ENCODE data around the gene KCNS1. TPM values are rescaled to one million over a fixed set of nuclear protein-coding genes. Genes with fewer than 3 reads are reported as not detected.

The KCNS1 gene
- total RNA-seq, 1 donor from 2014 or later = not detected

DNA sequence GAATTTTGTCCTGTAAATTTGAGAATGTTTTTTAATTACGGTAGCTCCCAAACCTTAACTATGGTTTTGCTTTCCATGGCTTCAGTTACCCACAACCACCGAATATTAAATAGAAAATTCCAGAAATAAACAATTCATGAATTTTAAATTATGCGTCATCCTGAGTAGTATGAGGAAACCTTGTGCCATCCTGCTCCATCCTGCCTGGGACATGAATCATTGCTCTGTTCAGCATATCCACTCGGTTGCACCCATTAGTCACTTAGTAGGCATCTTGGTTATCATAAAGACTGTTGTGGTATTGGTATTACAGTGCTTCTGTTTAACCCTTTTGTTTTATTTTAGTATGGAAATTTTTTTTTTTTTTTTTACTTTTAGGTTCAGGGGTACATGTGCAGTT, 39.7 kb downstream of the KCNS1 start:
- H3K27ac Mint-ChIP-seq = no peak overlapping the region
- H3K9me3 Mint-ChIP-seq = peaks cover 4% of the 10 kb centered on the region
- TF ChIP-seq CTCF (IDR thresholded peaks at IDR 0.05; ENCODE audit: unreplicated experiment) = no peak
- no peak for DNase-seq (ENCODE audit: low spot score in 2 of 2, unreplicated experiment in 2 of 2)
- peaks cover 18% of the 10 kb centered on the region for H3K36me3 Mint-ChIP-seq
- H3K4me1 Mint-ChIP-seq = no peaks in the 10 kb centered on the region
- H3K27me3 Mint-ChIP-seq (ENCODE audit: low read depth) = no peaks in the 10 kb centered on the region
- H3K4me3 Mint-ChIP-seq = no peak overlapping the region

DNA sequence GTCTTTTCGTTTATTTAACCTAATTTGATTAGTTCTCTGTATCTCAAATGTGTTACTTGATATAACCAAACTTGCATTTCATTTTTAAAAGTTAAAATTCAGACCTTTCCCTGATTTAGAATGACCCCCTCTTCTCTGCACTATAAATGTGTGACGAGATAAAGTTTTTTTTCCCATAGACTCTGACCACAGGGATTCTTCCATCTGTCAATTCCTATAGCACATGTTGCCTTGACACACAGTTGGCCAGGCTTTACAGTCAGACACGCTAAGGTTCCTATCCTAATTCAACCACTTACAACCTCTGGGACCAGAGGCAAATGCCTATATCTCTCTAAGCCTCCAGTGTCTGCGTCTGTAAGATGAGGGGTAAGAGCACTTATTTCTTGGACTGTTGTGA, 40.6 kb downstream of the KCNS1 start:
- peaks cover 4% of the 10 kb centered on the region for H3K9me3 Mint-ChIP-seq
- peaks cover 18% of the 10 kb centered on the region for H3K36me3 Mint-ChIP-seq
- H3K4me1 Mint-ChIP-seq = no peaks in the 10 kb centered on the region
- no peak for DNase-seq (ENCODE audit: low spot score in 2 of 2, unreplicated experiment in 2 of 2)
- no peak for TF ChIP-seq CTCF (IDR thresholded peaks at IDR 0.05; ENCODE audit: unreplicated experiment)
- H3K4me3 Mint-ChIP-seq = no peak overlapping the region
- no peak overlapping the region for H3K27ac Mint-ChIP-seq
- no peaks in the 10 kb centered on the region for H3K27me3 Mint-ChIP-seq (ENCODE audit: low read depth)

- peaks cover 16% of the 10 kb centered on the region for H3K36me3 Mint-ChIP-seq
- peaks cover 4% of the 10 kb centered on the region for H3K9me3 Mint-ChIP-seq
- no peak overlapping the region for H3K4me3 Mint-ChIP-seq
- DNase-seq (ENCODE audit: low spot score in 2 of 2, unreplicated experiment in 2 of 2) = no peak
- H3K4me1 Mint-ChIP-seq = no peaks in the 10 kb centered on the region
- TF ChIP-seq CTCF (IDR thresholded peaks at IDR 0.05; ENCODE audit: unreplicated experiment) = no peak
- H3K27me3 Mint-ChIP-seq (ENCODE audit: low read depth) = no peaks in the 10 kb centered on the region
- no peak overlapping the region for H3K27ac Mint-ChIP-seq
Measured at GRCh38 chr20:45059022-45059728, 41.8 kb downstream of the KCNS1 start.

DNA sequence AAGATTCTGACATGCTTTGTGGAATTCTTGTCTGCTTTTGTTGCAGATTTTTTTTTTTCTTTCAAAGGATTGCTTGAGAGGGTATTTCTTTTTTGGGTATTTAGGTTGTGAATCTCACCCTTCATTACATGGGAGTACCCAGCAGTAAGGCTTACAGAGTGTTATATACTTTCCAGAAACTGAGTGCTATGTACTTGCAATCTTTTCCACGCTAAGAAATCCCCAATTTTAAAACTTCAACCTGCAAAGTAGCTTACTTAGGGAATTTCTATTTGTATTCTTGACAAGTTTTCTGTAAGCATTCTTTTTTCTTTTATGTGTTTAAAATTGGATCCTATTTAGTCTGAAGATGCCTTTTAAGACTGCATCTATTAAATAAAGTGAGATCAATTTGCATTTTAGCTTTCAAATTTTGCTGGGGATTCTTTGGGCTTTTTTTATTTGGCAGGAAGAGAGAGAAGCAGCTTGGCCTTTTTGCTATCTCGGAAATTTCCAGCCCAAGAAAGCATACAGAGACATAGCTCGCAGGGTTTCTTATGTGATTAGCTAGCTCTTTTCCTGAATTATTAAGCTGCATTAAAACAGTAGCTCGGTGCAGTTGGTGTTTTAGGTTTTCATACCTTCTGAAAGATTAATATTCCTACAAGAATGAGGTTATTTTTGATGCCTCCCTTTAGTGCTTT, 42.6 kb downstream of the KCNS1 start:
- peaks cover 2% of the 10 kb centered on the region for H3K9me3 Mint-ChIP-seq
- H3K4me1 Mint-ChIP-seq = no peaks in the 10 kb centered on the region
- TF ChIP-seq CTCF (IDR thresholded peaks at IDR 0.05; ENCODE audit: unreplicated experiment) = no peak
- no peak overlapping the region for H3K4me3 Mint-ChIP-seq
- no peaks in the 10 kb centered on the region for H3K27me3 Mint-ChIP-seq (ENCODE audit: low read depth)
- H3K27ac Mint-ChIP-seq = no peak overlapping the region
- H3K36me3 Mint-ChIP-seq = peaks cover 13% of the 10 kb centered on the region
- DNase-seq (ENCODE audit: low spot score in 2 of 2, unreplicated experiment in 2 of 2) = no peak

DNA sequence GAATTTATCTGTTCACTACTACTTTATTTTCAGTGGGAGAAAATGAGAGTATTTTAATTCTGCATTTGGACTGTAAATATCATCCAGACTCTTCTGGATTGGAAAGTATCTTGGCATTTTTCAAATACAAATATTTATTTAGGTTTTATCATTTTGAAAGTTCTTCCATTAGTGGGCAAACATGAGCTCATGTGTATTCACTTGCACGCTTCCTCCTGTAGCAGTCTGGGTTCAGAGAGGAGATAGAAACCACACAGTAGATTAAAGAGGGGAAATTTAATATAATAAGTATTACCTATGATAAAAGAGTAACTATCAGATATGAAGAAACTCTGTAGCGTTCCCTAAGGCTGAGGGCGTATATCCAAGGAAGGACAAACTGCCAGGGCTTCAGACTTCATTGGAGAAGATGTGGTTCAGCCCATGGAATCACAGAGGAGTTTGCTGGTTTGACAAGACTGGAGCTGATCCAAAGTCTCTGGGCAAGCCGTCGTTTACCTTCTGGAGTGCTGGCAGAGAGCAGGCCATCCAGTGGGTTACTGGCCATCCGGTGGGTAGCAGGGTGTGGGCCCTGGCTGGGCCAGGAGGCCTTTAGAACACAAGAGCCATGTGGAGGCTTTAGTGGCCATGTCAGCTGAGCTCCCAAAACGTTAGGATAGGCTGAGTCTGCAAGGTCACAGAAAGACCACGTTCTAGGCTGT, 44.3 kb downstream of the KCNS1 start:
- DNase-seq (ENCODE audit: low spot score in 2 of 2, unreplicated experiment in 2 of 2) = no peak
- H3K36me3 Mint-ChIP-seq = peaks cover 11% of the 10 kb centered on the region
- no peaks in the 10 kb centered on the region for H3K9me3 Mint-ChIP-seq
- TF ChIP-seq CTCF (IDR thresholded peaks at IDR 0.05; ENCODE audit: unreplicated experiment) = no peak
- no peaks in the 10 kb centered on the region for H3K27me3 Mint-ChIP-seq (ENCODE audit: low read depth)
- no peak overlapping the region for H3K4me3 Mint-ChIP-seq
- H3K27ac Mint-ChIP-seq = no peak overlapping the region
- no peaks in the 10 kb centered on the region for H3K4me1 Mint-ChIP-seq
